A549 (cell line): ENCODE data around the gene EDEM1.
"Not testable (repeated sequence)": the region's sequence is repeated elsewhere in the genome, so short reads cannot be mapped to it uniquely, and the experiment has no call there.

Experiments
- CHD2 ChIP-seq: fragments of 150-350 bp; IDR thresholded peaks from 2 replicates; pipeline ENCODE4 v1.6.1; 2014; ENCODE audit warnings: low read length; ENCODE audit not compliant: partially characterized antibody
- CTCF ChIP-seq: fragments of >200 bp; sonication (Bioruptor Twin); formaldehyde crosslinking; IDR thresholded peaks from 3 replicates; pipeline ENCODE4 v1.5.1; 2016
- EP300 ChIP-seq, 2 experiments: fragments of >200 bp; sonication (Bioruptor Twin); formaldehyde crosslinking; IDR thresholded peaks; 2 replicates in 1 of 2; 3 replicates in 1 of 2; pipeline ENCODE4 v1.6.1; 2016 to 2017

- not testable (repeated sequence) for TF ChIP-seq CTCF; EP300 (IDR thresholded peaks at IDR 0.05); CHD2
Observed at GRCh38 chr3:5183714-5184113, 3.8 kb upstream of the EDEM1 start.
